GM12875 (cell line): ENCODE results near the gene SPATA13.
"Not testable (repeated sequence)": the region's sequence is repeated elsewhere in the genome, so short reads cannot be mapped to it uniquely, and the experiment has no call there.

ENCODE experiments used
- H3K4me3 ChIP-seq: one replicate; pipeline ENCODE4 v1.5.1; 2011; ENCODE audit warnings: low read depth, low read length, control low read depth
- CTCF ChIP-seq: IDR thresholded peaks from 2 replicates; pipeline ENCODE4 v1.5.1; 2011; ENCODE audit warnings: low read depth, mild to moderate bottlenecking, control low read depth, inconsistent platforms, low read length, moderate library complexity, borderline replicate concordance; ENCODE audit not compliant: insufficient read depth

The SPATA13 gene

DNA sequence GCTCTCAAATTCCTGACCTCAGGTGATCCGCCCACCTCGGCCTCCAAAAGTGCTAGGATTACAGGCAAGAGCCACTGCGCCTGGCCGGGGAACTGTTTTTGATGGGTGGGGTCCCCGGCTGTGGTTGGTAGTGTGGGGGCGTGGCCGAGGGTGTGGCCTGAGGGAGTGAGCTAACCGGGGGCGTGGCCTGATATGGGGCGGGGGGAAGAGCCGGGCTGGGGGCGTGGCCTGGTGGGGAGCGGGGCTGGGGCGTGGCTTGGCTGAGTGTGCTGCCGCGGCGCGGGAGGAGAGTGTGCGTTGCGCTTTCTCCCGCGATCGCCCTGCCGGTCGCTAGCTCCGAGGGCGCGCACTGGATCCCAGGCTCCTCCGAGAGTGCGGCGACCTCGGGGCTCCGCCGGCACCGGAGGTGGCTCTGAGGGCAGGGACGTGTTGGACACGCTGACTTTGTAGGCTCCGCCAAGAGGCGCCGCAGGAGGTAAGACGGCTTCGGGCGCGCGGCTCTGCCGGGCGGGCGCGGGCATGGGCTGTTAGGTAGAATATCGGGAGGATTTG is at the start of gene SPATA13:
TSS of gene SPATA13 (plus strand) at position 263 of the 552 bp plus-strand sequence. CDS start 62,210 bp downstream, outside the sequence.
- H3K4me3 ChIP-seq: peak within 1 kb of the TSS; percentile 66
- TF ChIP-seq CTCF: no peak

DNA sequence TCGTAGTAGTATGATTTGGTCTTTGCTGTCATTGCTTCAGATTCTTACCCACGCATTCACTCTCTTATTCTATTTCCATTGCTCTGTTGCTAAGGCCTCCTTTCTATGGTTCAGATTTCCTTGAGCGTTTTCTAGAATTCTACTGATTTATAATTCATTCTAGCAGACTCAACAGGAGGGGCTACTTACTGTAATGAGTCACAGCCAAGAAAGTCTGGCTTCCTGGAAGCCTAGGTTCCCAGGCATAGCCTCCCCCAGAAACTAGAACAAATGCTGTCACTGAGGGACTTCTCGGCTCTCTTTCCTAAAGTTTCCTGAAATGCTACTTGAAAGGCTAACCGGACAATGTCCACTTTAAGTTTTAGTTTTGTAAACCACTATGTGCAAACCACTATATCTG is 47.7 kb upstream of the SPATA13 start:
- no peak overlapping the region for H3K4me3 ChIP-seq
- no peak for TF ChIP-seq CTCF

DNA sequence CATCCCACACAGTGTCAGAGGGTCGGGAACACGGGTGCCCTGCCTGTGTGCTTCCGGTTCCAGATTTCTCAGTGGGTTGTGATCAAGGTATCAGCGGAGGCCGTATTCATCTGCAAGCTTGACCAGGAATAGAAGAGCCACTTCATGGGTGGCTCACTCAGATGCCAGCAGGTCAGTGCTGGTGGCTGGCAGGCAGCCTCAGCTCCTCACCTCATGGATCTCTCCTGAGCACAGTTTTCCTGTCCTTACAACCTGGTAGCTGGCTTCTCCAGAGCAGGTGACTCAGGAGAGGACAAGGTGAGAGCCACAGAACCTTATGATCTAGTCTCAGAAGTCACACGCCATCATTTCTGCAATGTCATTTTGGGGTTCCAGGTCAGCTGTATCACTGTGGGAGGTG is 44.8 kb upstream of the SPATA13 start:
- no peak for TF ChIP-seq CTCF

GRCh38 chr13:24116131-24116530 is 44.4 kb upstream of the SPATA13 start:
- H3K4me3 ChIP-seq: no peak overlapping the region
- TF ChIP-seq CTCF: no peak

More for the DNA sequence above, 44.8 kb upstream of the SPATA13 start:
- no peak overlapping the region for H3K4me3 ChIP-seq

- no peak for TF ChIP-seq CTCF
- H3K4me3 ChIP-seq: no peak overlapping the region
Measured at GRCh38 chr13:24118576-24118975, 41.9 kb upstream of the SPATA13 start.

GRCh38 chr13:24119626-24120508 is 40.7 kb upstream of the SPATA13 start:
- no peak overlapping the region for H3K4me3 ChIP-seq
- no peak for TF ChIP-seq CTCF

DNA sequence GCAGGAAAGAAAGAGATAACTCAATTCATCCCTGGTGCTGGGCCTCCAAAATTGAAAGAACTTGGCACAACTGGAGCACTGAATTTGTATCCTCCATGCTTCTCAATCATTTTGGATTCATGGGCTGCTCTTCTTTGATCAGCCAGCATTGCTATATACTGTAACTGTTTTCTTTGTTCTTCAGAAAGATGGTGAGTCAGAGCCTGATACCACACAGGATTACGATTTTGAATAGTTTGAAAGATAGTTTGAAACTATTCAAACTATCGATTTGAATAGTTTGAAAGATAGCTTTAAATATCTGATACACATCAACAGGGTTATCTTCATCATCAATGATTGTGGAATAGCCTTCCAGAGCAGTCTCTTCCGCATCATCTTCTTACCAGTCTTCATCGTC is 38.5 kb upstream of the SPATA13 start:
- not testable (repeated sequence) for H3K4me3 ChIP-seq
